CD14-positive monocyte (primary cell): Measurements from ENCODE around the gene APBB1. TPM values are rescaled to one million over a fixed set of nuclear protein-coding genes. Genes with fewer than 3 reads are reported as not detected.

Experiments used
- DNase-seq, 3 donors: peaks; one replicate each; pipeline ENCODE4 v3.0.0-alpha.2; 2011 to 2022
- H2AFZ ChIP-seq: 2 replicates; pipeline ENCODE4 v1.6.0; 2012; ENCODE audit warnings: mild to moderate bottlenecking, low read depth, low read length, inconsistent platforms; ENCODE audit not compliant: insufficient read depth, poor library complexity, severe bottlenecking
- H3K27ac ChIP-seq, 2 donors: 1 replicate in 1 of 2; 2 replicates in 1 of 2; pipeline ENCODE4 v1.5.1; 2012 to 2013; ENCODE audit warnings: low read length in 2 of 2, control low read depth in 1 of 2, inconsistent platforms in 1 of 2, low read depth in 1 of 2, mild to moderate bottlenecking in 1 of 2
- H3K27me3 ChIP-seq, 2 donors: one replicate each; pipeline versions ENCODE4 v1.6.0 to v1.6.1; 2011 to 2013; ENCODE audit warnings: low read length in 2 of 2; ENCODE audit not compliant: control insufficient read depth in 2 of 2, insufficient read depth in 2 of 2
- H3K36me3 ChIP-seq, 2 donors: replicated peaks in 1 of 2; 1 replicate in 1 of 2; 2 replicates in 1 of 2; pipeline versions ENCODE4 v1.5.1 to v1.6.1; 2012 to 2013; ENCODE audit warnings: low read length in 2 of 2, control low read depth in 1 of 2, inconsistent platforms in 1 of 2, mild to moderate bottlenecking in 1 of 2; ENCODE audit not compliant: insufficient read depth in 2 of 2, control insufficient read depth in 1 of 2
- H3K4me1 ChIP-seq, 2 donors: 1 replicate in 1 of 2; 2 replicates in 1 of 2; pipeline versions ENCODE4 v1.5.1 to v1.6.1; 2012 to 2013; ENCODE audit warnings: low read length in 2 of 2, control low read depth in 1 of 2, inconsistent platforms in 1 of 2, mild to moderate bottlenecking in 1 of 2, moderate library complexity in 1 of 2; ENCODE audit not compliant: insufficient read depth in 2 of 2, control insufficient read depth in 1 of 2
- H3K4me2 ChIP-seq: replicated peaks from 2 replicates; pipeline ENCODE3; 2012; ENCODE audit warnings: low read length, moderate library complexity, mild to moderate bottlenecking; ENCODE audit not compliant: poor library complexity, severe bottlenecking; ENCODE audit errors: extremely low read depth
- H3K4me3 ChIP-seq, 3 experiments: fragments of 200-600 bp in 1 of 3; sonication (generic) in 1 of 3; replicated peaks in 1 of 3; 1 replicate in 2 of 3; 2 replicates in 1 of 3; pipeline ENCODE4 v1.5.1; 2011 to 2013; ENCODE audit warnings: low read length in 3 of 3, mild to moderate bottlenecking in 3 of 3, control low read depth in 2 of 3, low read depth in 2 of 3, inconsistent platforms in 1 of 3, moderate library complexity in 1 of 3
- H3K79me2 ChIP-seq: 2 replicates; pipeline ENCODE4 v1.6.0; 2012; ENCODE audit warnings: mild to moderate bottlenecking, control low read depth, inconsistent platforms, low read length, moderate library complexity; ENCODE audit not compliant: insufficient read depth
- H3K9ac ChIP-seq: 2 replicates; pipeline ENCODE4 v1.6.0; 2017; ENCODE audit warnings: low read length, mild to moderate bottlenecking; ENCODE audit not compliant: insufficient read depth, poor library complexity, severe bottlenecking
- H3K9me3 ChIP-seq, 2 donors: replicated peaks in 1 of 2; 1 replicate in 1 of 2; 2 replicates in 1 of 2; pipeline versions ENCODE4 v1.5.1 to v1.6.1; 2012 to 2013; ENCODE audit warnings: low read length in 2 of 2, control low read depth in 1 of 2; ENCODE audit not compliant: control insufficient read depth in 1 of 2, insufficient read depth in 1 of 2
- H4K20me1 ChIP-seq: 2 replicates; pipeline ENCODE4 v1.6.0; 2012; ENCODE audit warnings: mild to moderate bottlenecking, low read length, control low read depth, moderate library complexity; ENCODE audit not compliant: insufficient read depth
- H3K27ac Mint-ChIP-seq, 7 donors: one replicate each; pipeline ENCODE4 v1.8.0; 2020; ENCODE audit warnings: mild to moderate bottlenecking in 7 of 7, mixed read lengths in 7 of 7, moderate library complexity in 6 of 7, inconsistent platforms in 2 of 7
- H3K27me3 Mint-ChIP-seq, 3 donors: one replicate each; pipeline ENCODE4 v1.8.0; 2021 to 2022; ENCODE audit warnings: low read depth in 3 of 3, mild to moderate bottlenecking in 3 of 3, mixed read lengths in 3 of 3, moderate library complexity in 3 of 3, inconsistent platforms in 1 of 3
- H3K36me3 Mint-ChIP-seq, 2 donors: one replicate each; pipeline ENCODE4 v1.8.0; 2020; ENCODE audit warnings: mixed read lengths in 2 of 2, inconsistent platforms in 1 of 2, mild to moderate bottlenecking in 1 of 2
- H3K4me1 Mint-ChIP-seq: one replicate; pipeline ENCODE4 v1.8.0; 2020; ENCODE audit warnings: mild to moderate bottlenecking, mixed read lengths
- H3K4me3 Mint-ChIP-seq, 2 donors: one replicate each; pipeline ENCODE4 v1.8.0; 2020; ENCODE audit warnings: mild to moderate bottlenecking in 2 of 2, mixed read lengths in 2 of 2, moderate library complexity in 1 of 2
- H3K9me3 Mint-ChIP-seq, 7 donors: one replicate each; pipeline ENCODE4 v1.8.0; 2020 to 2022; ENCODE audit warnings: mixed read lengths in 7 of 7, mild to moderate bottlenecking in 6 of 7, moderate library complexity in 6 of 7, inconsistent platforms in 2 of 7
- CTCF ChIP-seq: fragments of 200-600 bp; IDR thresholded peaks from one replicate; pipeline ENCODE4 v1.8.0; 2022; ENCODE audit warnings: antibody characterized with exemption, mild to moderate bottlenecking
- WGBS: methylation state at CpG from one replicate; pipeline ENCODE4 v1.1.5; 2013; ENCODE audit warnings: missing lambda C conversion rate; ENCODE audit not compliant: insufficient coverage; 5-methylcytosine and 5-hydroxymethylcytosine counted together
- intact Hi-C, 2 donors: fragments of 100-400 bp; cut with micrococcal nuclease; formaldehyde crosslinking; loops; one replicate each; pipeline versions ENCODE4 v1.15.0 to v1.15.1; 2023
- polyA plus RNA-seq, 3 donors: library from polyadenylated mRNA; depleted of rRNA in 1 of 3; unstranded in 2 of 3; stranded (reverse) in 1 of 3; fragments of 300-500 nt in 2 of 3; fragments of >200 nt in 1 of 3; fragmentation: Illumina TruSeq in 2 of 3; gene quantifications; 1 replicate in 2 of 3; 2 replicates in 1 of 3; pipeline ENCODE4 v1.2.3, GENCODE V29; 2012 to 2021

Gene APBB1
- polyA plus RNA-seq, 3 donors: 0.85 to 2.5 (median 2.4) TPM

GRCh38 chr11:6403539-6403938, 15.4 kb downstream of the APBB1 start:
- Histone ChIP-seq H3K4me1 (peaks cover 6 to 9% of the 10 kb centered on the region in 2 donors), H3K9me3 (no peaks in the 10 kb centered on the region), H3K27me3 (no peaks in the 10 kb centered on the region), H2AFZ (no peak overlapping the region), H3K27ac (no peak overlapping the region), H3K36me3 (no peaks in the 10 kb centered on the region), H4K20me1 (no peaks in the 10 kb centered on the region), H3K9ac (no peak overlapping the region), H3K4me3 (no peak overlapping the region), H3K4me2 (no peak overlapping the region), H3K79me2 (no peaks in the 10 kb centered on the region)
- DNase-seq: no peak
- Mint-ChIP-seq H3K27me3 (peaks cover 0 to 7% (median 3%) of the 10 kb centered on the region in 3 donors), H3K4me3 (no peak overlapping the region), H3K27ac (no peak overlapping the region), H3K36me3 (no peaks in the 10 kb centered on the region), H3K9me3 (no peaks in the 10 kb centered on the region), H3K4me1 (peaks cover 11% of the 10 kb centered on the region)
- no peak for TF ChIP-seq CTCF
- WGBS: 67% methylated on average over 1 of the region's 8 CpGs
- intact Hi-C loops: no loop called here

GRCh38 chr11:6402561-6402981, 16.3 kb downstream of the APBB1 start:
- no peak for TF ChIP-seq CTCF
- Histone ChIP-seq H3K4me3 (no peak overlapping the region), H3K36me3 (no peaks in the 10 kb centered on the region), H4K20me1 (no peaks in the 10 kb centered on the region), H2AFZ (peak overlapping the region; percentile 47), H3K27me3 (no peaks in the 10 kb centered on the region), H3K9me3 (no peaks in the 10 kb centered on the region), H3K79me2 (no peaks in the 10 kb centered on the region), H3K4me2 (no peak overlapping the region), H3K9ac (no peak overlapping the region), H3K4me1 (peaks cover 6 to 9% of the 10 kb centered on the region in 2 donors), H3K27ac (no peak overlapping the region)
- H3K4me1 Mint-ChIP-seq: peaks cover 11% of the 10 kb centered on the region
- peaks cover 2 to 7% (median 3%) of the 10 kb centered on the region in 3 donors for H3K27me3 Mint-ChIP-seq
- H3K9me3 Mint-ChIP-seq: no peaks in the 10 kb centered on the region
- H3K27ac Mint-ChIP-seq: peak overlapping the region in 3 of 7 donors; percentile 32 to 69 (median 53)
- intact Hi-C loops: no loop called here
- H3K4me3 Mint-ChIP-seq: no peak overlapping the region
- no peak for DNase-seq
- no peaks in the 10 kb centered on the region for H3K36me3 Mint-ChIP-seq
- 2% methylated on average over 6 of the region's 7 CpGs for WGBS
